ENCODE measurements around the gene LBH.

LBH gene

DNA sequence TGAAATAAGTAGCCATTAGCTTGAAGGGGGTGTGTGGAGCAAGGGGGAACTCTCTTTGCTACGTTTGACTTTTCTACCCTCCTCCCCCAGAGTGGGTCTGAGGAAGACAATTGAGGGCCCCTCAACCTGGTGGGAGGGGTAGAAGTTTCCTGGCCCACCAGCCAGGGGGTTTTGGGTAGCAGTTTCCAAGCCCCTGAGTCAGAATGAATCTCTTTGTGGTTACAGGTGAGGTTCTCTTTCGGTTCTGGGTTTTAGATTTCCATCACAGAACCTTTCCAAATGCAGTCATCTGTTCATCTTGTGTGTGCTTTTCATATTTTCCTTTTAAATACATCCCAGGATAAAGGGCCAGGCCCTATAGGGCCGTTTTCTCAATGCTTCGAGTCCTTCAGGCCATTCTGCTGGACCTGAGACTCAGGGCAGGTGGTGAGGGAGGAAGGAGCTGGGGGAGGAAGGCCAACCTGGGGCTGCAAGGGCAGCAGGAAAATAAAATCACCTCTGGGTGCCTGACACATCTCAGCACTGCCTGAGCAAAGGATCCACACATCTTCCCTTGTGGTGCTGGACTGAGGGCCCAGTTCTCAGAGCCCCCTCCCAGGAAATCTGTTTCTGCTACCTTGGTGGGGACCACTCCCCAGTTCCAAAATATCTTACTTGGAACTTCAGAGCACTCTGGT, 4.7 kb downstream of the LBH start:
- DNase-seq = no peak

DNA sequence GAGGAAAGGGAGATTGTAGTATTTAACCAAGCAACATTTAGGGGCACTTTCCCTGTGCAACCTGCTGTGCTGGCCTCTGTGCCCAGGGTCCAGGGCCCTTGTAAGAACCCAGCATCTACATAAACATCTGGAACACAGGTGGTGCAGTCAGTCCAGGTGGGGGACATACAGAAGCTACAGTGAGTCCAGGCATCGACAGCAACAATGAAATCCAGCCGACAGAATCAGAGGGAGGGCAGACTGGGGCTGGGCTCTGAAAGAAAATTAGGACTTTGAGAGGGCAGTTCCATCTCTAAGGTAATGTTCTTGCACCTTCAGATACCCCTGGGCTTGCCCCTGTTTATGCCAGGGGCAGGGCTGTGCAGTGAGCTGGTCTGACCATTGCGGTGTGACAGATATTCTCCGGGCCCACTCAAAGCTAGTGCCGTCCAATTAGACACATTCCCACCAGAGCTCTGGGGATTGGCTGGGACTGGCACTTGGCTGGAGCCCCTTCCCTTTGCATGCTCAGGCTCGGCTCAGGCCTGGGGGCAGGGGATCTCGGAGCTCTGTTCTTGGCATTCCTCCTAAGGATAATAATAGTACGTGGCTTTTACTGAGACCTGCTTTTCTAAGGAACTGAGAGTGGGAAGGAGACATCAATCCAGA, 5.4 kb downstream of the LBH start:
- DNase-seq = no peak

DNA sequence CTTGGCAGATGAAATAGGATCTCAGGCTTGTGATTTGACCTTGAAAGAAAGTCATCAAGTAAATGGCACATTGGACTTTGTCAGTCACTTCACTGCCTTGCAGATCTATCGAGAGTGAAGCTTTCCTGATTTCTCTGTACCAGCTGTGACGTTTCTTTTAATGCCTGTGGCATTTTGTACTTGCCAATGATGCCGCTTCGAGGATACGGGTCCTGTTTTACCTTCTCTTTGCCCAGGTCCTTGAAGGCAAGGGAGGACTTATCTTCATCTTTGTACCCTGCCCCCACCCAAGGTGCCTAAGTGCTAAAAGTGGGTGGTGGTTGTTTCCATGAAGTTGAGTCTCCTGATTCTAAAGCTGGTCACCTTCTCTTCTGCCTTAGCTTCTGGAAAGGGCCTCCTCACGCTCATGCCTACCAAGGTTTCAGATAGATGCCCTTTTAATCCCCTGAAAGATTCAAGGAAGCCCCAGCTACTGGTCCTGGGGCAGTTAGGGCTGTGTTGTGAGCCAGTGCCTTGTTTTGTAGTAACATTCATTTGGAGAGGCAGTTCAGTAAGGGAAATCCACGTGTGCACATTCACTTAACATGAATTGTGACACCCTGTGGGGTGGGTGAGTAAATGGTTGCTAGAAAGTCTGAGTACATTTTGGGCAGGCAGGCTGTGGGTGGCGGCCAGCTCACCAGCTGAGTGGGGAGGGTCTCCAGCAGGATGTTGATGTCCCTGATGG, 6.1 kb downstream of the LBH start:
- DNase-seq = no peak

DNA sequence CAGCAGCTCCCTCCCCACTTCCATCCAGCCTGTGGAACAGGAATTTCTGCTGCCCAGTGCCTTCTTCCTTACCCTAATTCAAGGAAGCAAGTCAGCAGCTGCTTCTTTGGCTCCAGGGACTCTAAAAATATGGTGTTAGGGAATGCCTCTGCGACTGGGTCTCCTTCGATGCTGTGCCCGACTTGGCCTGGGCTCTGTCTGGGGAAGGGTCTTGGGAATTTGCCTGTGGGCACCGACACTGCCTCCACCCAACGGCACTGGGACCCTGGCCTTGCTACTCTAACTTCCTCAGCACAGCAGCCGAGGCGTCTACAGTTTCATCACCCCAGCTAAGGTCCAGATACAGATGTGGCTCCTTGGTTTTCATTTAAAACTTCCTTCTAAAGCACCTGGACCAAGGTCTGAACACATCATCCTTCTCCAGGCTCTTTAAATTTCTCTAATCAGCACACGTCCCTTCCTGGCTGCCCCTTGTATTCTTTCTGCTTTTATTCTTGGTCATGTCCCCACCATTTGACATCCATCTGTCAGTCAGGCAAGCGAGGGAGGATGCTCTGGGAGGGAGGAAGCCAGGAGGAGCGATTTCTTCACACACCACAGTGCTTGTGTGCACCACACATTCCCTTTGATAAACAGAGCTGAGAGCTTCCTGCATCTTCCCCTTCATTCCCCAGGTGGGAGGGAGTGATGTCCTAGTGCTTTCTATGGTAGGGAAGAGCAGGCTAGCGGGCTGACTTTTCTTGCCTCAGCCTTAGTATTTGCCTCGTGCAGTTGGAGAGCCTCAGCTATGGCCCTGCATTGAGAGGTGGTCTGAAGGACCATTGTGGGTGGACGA, 6.8 kb downstream of the LBH start:
- no peak for DNase-seq

DNA sequence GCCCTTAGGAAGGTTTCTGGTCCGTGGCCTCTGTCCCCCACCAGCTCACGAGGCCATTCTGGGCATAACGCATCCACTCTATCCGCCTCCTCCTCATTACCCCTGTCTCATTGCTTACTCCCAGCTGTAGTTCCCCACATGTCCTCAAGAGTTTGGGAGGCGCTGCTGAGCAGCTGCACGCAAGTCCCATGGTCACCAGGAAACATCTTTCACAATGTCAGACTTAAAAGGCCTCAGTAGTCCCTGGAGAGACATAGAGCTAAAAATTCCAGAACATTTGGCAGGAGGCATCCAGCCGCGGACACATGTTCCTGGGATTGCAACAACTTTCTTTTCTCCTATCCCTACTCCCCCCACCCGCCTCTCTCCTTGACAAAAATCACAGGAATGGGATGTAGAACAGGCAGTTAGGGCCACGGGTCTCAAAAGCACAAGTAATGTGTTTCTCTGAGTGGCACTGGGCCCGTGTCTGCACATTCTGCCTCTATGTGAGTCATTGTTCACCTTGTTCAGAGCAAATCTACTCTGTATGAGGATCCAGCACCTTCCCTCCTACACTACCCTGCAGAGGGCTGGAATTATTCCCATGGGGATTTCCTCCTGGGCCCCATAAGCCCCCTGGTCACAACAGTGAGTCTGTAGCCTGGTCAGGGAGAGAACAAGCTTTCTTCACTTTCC, 8.1 kb downstream of the LBH start:
- DNase-seq = peak; percentile 84

DNA sequence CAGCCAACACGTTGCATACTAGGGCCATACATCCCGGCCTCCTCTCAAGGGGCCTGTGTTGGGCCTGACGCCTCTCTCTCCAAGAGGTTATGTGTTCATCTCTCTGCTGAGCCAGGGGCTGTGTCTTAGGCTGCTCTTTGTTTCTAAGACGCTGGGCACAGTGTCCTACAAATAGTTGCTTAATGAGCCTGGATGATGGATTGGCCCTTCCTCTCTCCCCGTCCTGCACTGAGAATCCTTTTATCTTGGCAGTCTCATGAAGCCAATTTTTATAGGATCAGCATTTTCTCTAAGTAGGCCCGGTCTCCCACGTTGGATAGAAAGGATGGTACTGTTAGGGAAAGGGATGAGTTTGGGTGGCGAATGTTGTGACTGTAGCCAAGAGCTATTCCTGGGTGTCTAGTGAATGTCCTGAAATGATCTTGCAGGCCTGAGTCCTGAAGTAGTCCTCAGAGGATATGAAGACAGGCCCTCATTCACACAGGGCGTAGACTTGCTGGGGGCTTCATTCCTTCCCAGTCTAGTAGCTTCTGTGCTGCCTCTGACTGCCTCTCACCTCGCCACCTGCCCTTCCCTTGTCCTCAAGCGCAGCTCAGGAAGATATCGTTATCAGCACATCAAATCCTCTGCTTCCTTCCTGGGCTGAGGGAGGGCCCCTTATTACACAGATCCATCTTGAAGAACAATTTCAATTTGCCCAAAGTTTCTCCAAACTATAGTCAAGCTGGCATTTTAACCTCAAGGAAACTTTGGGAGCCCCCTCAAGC, 8.8 kb downstream of the LBH start:
- no peak for DNase-seq

DNA sequence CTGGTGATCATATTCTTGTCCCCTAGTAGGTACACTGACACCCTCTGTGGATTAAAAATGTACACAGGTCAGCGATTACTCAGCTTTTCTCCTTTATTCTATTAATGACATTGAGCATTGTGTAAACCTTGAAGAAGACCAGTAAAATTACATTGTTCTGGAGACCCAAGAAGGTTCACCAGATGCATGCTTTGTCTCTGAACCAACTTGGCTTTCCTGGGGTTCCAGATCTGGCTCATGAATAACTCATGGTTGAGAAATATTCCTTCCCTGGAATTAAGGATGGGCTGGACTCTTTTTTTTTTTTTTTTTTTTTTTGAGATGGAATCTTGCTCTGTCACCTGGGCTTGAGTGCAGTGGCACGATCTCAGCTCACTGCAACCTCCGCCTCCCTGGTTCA, 11.9 kb downstream of the LBH start:
- DNase-seq = no peak

DNA sequence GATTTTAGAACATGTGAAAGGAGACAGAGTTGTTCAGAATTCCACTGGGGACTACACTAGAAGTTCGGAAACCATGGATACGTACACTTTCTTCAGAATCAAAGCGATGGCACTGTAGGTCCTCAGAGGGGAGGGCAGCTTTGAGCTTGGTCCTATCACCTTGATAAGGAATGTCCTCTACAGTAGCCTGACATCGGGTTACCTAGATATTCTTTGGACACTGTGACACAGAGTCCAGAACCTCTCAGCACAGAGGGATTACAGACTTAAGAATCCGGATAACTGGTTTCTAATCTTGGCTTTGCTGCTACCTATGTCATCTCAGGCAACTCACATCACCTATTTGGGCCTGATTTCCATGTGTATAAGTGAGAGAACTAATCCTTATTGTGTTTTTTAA, 14.0 kb downstream of the LBH start:
- no peak for DNase-seq

DNA sequence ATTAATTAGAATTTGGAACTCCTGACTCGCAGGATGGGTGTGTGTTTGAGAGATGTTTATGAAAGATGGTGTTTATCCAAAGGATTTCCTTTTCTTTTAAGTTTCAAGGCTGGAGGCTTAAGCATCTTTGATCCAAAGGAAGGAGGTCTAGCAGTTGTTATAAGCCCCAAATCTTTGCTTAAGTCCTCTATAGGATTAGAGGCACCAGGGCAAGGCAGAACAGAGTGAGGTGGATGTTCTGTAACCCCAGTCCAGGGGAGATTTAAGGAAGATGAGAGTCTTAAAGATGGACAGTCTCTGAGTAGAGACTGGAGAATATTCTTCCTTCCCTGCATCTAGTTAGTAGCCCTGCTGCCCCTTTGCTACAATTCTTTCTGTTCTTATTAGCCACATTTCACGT, 17.5 kb downstream of the LBH start:
- DNase-seq = no peak

DNA sequence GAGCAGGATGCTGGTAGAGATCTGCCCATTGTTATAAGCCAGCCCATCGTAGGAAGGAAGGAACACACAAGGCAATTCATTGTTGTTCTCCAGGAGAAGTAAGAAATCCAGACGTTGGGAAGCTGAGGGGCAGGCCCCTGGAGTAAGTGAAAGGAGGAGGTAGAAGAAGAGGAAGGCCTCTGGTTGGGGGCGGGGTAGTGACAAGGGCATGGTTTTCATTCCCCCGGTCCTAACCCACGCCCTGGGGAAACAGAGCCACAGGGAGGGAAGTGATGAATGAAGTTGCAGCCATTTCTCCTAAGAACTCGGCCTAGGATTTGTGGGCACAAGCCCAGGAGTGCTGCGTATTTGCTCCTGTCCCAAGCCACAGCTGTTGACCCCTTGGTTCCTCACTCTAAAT, 18.0 kb downstream of the LBH start:
- no peak for DNase-seq

DNA sequence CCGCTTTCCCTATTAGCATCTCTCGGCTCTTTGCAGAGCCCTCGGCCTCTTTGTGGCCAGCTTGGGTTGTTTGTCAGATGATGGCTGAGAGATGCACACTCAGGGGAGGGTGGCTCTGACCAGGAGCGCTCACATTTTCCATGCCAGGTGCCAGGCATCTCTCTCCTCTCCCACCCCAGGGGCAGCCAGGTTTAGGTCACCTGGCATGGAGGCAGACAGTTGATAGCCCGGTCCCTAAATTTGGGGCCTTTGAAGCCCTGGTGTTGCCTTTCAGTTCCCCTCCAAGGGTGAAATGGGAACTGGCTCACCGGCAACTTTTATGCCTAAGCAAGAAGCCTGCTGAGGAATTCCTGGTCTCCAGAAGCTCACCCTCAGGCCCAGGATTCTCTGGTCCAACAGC, 19.1 kb downstream of the LBH start:
- DNase-seq = no peak

DNA sequence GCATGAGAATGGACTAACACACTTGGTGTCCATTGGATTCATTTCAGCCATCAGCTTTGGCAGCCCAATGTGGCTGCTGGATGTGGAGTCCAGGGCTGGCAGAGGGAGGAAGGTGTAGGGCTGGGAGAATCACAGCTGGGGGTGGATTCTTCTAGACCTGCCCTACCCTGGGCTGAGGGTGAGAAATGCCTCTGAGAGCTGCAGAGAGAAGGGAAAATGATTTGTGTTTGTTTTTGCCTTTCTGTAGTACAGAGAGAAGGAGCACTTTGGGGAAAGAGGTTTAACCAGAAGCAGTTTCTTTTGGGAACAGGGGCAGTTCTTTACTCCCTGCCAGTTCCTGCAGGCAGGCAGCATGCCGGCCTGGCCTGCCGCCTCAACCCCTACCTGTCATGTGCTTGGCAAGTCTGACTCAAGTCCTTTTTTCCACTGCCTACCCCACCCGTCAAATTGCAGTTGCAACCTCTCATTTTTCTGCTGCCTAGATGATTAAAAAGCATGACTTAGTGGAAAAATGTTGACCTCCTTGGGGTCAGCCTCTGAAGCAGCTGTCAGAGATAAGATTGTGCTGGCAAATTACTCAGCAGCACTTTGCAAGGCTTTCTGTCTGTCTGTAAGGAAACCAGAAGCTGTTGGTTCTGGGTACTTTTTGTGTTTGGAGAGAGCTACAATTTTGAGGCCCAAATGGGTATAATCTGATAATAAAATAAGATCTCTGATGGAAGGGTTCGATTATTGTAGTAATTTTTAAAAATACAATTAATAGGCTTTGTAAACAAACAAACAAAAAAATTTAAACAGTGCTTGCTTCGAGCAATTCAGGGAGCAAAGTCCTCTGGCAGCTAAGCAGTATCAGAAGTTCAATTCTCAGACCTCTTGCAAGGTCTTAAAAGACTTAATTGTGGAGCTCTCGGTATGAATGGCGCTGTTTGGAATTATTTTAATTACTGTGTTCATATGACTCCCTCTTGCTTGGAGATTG, 21.7 kb downstream of the LBH start:
- peak; percentile 98 for DNase-seq

DNA sequence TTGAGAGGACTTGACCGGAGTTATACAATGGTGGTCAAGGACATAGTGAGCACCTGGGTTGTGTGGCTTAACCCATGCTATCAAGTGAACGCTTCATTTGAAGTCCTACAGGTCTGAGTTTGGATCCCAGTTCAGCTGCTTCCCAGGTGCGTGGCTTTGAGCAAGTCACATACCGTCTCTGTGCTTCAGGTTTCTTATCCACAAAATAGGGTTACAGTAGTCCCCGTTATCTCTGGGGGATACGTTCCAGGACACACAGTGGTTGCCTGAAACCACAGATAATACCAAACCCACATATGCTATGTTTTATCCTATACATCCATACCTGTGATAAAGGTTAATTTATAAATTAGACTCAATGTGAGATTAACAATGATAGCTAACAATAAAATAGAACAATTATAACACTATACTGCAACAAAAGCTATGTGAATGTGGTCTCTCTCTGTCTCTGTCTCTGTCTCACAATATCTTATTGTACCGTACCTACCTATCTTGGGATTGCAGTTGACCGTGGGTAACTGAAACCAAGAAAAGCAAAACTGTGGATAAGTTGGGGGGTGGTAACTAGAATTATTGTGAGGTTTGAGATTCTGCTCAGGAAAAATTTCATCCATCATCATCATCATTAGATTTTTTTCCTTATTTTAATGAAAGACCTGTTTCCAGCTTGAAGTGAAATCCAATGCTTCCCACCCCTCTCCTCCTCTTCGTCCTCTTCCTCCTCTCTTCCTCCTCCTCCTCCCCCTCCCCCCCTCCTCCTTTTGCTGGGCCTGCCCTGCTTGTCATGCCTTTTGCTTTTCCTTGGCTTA, 22.7 kb downstream of the LBH start:
- peak; percentile 78 for DNase-seq

DNA sequence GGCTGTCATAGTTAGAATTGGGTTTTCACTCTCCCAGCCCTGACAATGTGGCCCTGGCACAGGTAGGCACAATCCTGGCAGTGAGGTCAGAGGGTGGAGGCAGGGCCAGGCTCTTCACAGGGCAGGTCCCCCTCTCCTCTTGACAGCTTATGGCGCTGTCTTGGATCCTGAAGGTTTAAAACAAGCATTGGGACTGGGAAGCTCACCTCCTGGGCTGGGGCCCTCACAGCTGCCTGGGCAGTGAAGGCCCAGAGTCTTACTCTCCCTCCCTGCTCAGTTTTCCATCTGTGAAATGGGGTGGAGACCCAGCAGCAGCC, 23.3 kb downstream of the LBH start:
- no peak for DNase-seq

DNA sequence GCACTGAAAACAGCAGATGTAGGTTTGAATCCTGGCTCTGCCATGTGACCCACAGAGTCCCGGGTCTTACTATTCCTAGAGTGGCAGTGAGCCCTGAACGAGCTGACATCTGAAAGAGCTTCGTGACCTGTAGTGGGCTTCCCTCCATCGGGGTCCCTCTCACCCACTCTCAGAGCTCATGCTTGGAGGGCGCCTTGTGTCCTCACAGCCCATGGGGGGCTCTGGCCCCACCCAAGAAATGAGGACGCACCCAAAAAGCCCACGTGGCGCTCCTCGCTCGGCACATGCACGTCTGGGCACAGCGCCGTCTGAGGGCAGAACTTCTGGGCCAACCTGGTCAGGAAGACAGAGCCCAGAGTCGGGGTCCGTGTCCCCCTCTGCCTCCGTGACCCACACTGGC, 23.7 kb downstream of the LBH start:
- DNase-seq = no peak

DNA sequence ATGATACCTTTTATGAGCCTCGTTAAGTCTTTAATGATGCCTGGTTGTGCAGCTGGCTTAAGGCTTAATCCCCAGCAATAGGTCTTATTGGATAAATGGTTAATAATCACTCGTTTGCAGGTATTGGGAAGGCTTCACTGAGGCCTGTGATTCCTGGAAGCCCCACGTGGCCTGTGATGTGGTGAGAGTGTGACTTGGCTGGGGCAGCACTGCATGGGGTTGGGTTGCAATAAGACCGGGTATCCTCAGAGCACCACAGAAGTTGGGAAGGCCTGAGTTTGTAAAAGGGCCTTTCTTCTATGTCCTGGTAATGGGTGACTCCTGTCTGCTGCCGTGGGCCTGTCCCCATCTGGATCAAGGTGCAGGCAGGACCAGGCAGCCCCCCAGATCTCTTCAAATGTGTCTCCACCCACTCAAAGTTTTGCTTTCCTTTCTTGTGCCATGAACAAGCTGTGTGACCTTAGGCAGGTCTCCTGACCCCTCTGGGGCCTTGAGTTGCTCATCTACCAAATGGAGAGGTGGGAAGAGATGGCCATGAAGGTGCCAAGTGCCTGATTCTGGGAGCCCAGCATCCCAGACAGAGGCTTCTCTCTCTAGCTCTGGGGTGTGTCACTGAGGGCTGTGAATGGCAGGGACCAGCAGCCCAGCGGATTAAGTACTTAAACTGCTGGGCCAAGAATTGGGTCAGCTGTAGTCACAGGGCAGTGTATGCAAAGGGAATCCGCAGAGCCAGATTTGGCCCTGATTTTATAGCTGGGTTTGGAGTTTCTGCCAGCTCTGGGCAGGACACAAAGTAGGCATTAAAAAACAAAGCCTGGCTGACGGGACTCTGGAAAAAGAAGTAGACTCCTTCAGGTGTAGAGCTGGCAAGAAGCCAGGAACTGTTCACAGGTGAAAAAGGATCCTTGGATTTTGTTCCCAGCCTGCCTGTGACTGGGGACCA, 24.4 kb downstream of the LBH start:
- DNase-seq = no peak

DNA sequence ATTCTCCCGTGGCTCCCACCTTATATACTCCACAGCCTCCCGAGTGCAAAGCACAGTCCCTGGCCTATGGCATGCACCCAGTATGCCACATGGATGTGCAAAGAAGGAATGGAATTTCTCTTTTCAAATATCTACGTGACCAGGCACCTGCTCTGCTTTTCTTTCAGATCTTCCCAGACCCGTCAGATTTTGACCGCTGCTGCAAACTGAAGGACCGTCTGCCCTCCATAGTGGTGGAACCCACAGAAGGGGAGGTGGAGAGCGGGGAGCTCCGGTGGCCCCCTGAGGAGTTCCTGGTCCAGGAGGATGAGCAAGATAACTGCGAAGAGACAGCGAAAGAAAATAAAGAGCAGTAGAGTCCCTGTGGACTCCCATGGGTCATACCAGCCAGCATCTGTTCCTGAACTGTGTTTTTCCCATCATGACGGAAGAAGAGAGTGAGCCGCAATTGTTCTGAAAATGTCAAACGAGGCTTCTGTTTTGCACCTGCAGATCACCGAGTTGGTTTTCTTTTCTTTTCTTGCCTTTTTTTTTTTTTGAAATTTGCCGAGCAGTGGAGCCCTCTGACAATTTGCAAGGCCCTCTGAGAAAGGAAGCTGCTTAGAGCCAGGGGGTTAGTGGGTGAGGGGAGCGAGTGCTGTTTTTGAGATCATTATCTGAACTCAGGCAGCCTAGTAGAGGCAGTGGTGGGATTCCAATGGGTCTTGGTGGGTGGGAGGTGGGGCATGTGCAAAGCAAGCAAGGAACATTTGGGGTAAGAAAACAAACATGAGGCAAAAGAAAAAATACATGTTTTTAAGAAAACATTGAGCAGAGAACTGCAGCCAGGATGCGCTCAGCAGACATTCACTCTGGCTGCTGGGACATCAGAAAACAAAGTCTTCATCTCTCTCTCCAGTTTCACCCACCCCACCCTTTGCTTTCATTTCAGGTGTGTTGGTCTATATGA, 26.2 kb downstream of the LBH start:
- no peak for DNase-seq

DNA sequence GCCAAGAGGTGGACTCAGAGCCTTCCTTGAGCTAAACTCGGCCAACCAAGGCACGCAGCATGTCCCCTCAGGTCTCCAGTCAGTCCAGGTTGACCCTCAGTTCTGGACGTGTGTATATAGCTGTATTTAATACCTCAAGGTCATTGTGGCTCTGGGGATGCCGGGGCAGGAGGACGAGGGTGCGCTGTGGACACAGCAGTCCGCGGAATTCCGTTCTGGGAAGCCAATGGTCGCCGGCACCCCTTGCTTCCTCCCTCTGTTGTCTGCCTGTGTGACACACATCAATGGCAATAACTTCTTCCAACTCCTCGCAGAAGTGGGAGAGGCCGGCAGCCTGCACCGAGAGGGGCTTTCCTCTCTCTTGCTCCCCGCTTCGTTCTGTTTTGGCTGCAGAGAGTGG, 27.7 kb downstream of the LBH start:
- no peak for DNase-seq
